GM18909 (cell line): Measurements from ENCODE around the gene ABR.
"Not testable (repeated sequence)": the region's sequence is repeated elsewhere in the genome, so short reads cannot be mapped to it uniquely, and the experiment has no call there.

Source experiments
- ATAC-seq: cut with Tn5 transposase; IDR thresholded peaks from one replicate; pipeline ENCODE4 v1.9.1; 2021; ENCODE audit warnings: mild to moderate bottlenecking; ENCODE audit not compliant: unreplicated experiment, poor library complexity

The ABR gene

GRCh38 chr17:1077581-1077985, 102.2 kb downstream of the ABR start:
- no peak for ATAC-seq

- ATAC-seq = no peak
Observed at GRCh38 chr17:1076982-1077302, 102.8 kb downstream of the ABR start.

- ATAC-seq = no peak
Observed at GRCh38 chr17:1076299-1076981, 103.3 kb downstream of the ABR start.

- ATAC-seq = no peak
Observed at GRCh38 chr17:1074886-1075605, 104.7 kb downstream of the ABR start.

- not testable (repeated sequence) for ATAC-seq
Observed at GRCh38 chr17:1073963-1074625, 105.7 kb downstream of the ABR start.

GRCh38 chr17:1073241-1073962, 106.4 kb downstream of the ABR start:
- ATAC-seq = no peak

GRCh38 chr17:1072551-1072961, 107.2 kb downstream of the ABR start:
- no peak for ATAC-seq

GRCh38 chr17:1071103-1071825, 108.5 kb downstream of the ABR start:
- no peak for ATAC-seq

- ATAC-seq = no peak
Observed at GRCh38 chr17:1070411-1070810, 109.4 kb downstream of the ABR start.

GRCh38 chr17:1069847-1070246, 109.9 kb downstream of the ABR start:
- ATAC-seq = no peak

- ATAC-seq = no peak
Observed at GRCh38 chr17:1068356-1068755, 111.4 kb downstream of the ABR start.

GRCh38 chr17:1067282-1067956, 112.4 kb downstream of the ABR start:
- ATAC-seq = no peak

- not testable (repeated sequence) for ATAC-seq
Observed at GRCh38 chr17:1065416-1065815, 114.4 kb downstream of the ABR start.

- no peak for ATAC-seq
Observed at GRCh38 chr17:1060991-1061390, 118.8 kb downstream of the ABR start.

GRCh38 chr17:1059131-1059795, 120.5 kb downstream of the ABR start:
- no peak for ATAC-seq

- ATAC-seq = no peak
Observed at GRCh38 chr17:1058423-1059130, 121.2 kb downstream of the ABR start.

- no peak for ATAC-seq
Observed at GRCh38 chr17:1056761-1057160, 123.0 kb downstream of the ABR start.

GRCh38 chr17:1055751-1056645, 123.8 kb downstream of the ABR start:
- ATAC-seq = no peak
